ENCODE data around the gene COL20A1. TPM values are rescaled to one million over a fixed set of nuclear protein-coding genes. Genes with fewer than 3 reads are reported as not detected.
"Not testable (repeated sequence)": the region's sequence is repeated elsewhere in the genome, so short reads cannot be mapped to it uniquely, and the experiment has no call there.

The COL20A1 gene
- total RNA-seq, 4 donors from 2014 or later, result 0.97 to 1.2 TPM; not detected in 2

DNA sequence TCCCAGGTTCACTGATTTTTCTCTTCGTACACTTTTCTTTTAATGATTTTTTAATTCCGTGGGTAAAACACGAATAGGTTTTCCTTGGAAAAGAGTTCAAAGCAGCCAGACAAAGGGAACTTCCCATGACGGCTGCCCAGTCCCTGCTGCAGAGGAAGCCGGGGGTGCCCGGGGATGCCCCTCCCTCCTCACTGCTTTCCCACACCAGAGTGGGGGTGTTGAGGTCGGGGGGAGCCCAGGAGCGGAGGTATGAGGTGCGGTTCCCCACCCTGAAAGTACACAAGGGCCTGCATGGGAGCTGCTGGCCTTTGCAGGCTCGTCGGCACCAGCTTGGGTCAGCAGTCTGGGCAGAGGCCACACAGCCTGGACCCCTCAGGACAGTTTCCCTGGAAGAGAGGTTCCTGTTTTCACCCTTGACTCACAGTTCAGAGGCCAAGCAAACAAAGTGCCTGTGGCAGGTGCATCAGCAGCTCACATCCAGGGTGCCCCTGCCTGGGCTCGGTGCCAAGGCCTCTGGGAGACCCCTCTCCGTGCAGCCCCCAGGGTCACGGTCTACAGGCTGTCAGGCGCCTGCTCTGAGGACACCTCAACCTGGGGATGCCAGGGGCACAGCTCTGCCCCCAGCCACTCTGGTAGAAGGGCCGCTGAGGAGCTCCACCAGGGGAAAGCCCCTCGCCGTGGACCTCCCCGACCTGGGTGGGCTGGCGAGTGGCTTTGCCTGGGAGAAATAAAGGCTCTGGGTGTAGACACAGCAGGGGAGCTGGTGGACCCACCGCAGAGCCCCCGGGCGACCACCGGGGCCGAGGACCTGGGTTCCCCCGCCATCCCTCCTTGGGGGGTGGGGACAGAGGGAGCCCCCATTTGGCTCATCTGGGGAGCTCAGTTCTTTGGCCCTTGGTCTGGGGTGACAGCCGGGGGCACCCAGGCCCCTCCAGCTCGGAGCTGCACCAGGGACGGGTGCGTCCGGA is 83.6 kb downstream of the COL20A1 start:
- no peak overlapping the region for H3K27ac ChIP-seq
- H3K27me3 ChIP-seq, result no peaks in the 10 kb centered on the region
- no peaks in the 10 kb centered on the region for H3K36me3 ChIP-seq
- H3K9me3 ChIP-seq, result no peaks in the 10 kb centered on the region
- TF ChIP-seq, protein P1, sequence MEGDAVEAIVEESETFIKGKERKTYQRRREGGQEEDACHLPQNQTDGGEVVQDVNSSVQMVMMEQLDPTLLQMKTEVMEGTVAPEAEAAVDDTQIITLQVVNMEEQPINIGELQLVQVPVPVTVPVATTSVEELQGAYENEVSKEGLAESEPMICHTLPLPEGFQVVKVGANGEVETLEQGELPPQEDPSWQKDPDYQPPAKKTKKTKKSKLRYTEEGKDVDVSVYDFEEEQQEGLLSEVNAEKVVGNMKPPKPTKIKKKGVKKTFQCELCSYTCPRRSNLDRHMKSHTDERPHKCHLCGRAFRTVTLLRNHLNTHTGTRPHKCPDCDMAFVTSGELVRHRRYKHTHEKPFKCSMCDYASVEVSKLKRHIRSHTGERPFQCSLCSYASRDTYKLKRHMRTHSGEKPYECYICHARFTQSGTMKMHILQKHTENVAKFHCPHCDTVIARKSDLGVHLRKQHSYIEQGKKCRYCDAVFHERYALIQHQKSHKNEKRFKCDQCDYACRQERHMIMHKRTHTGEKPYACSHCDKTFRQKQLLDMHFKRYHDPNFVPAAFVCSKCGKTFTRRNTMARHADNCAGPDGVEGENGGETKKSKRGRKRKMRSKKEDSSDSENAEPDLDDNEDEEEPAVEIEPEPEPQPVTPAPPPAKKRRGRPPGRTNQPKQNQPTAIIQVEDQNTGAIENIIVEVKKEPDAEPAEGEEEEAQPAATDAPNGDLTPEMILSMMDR (IDR thresholded peaks at IDR 0.05), result no peak
- no peak for TF ChIP-seq POLR2A (IDR thresholded peaks at IDR 0.05)
- DNase-seq, result no peak
- H3K4me1 ChIP-seq, result no peaks in the 10 kb centered on the region
- no peak overlapping the region for H3K4me3 ChIP-seq
- intact Hi-C loops (cut with DNase I; ENCODE audit: low total_unique reads), result no loop called here

DNA sequence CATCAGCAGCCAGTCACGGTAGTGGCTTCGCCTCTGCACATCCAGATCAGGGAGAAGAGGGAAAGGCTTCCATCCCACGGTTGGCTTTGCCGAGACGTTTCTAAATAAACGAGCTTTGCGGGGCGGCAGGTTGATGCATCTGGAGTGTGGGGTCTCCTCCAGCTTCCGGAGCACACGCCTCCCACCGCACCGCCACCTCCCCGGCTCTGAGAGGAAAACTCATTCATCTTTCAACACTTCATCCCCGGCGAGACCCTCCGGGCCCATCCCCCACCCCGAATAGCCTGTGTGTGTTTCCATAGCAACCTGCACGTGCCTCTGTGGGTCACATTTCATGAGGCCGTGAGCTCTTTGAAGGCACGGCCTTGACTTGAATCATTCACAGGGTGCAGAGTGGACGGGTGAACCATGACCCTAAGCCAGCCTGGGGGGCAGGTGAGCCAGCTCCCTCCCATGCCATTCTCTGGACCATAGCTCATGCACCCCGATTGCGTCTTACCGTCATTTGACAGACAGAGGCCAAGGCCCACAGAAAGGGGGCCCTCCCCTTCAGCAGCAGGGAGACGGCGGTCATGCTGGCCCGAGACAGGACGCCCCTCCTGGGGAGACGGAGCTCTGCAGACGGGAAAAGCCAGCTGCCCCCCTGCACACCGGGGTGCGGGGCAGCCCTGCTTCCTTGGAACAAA is 84.4 kb downstream of the COL20A1 start:
- DNase-seq, result no peak
- intact Hi-C loops (cut with DNase I; ENCODE audit: low total_unique reads), result no loop called here
- Histone ChIP-seq H3K36me3 (no peaks in the 10 kb centered on the region), H3K27ac (no peak overlapping the region), H3K9me3 (no peaks in the 10 kb centered on the region), H3K4me1 (no peaks in the 10 kb centered on the region), H3K27me3 (peaks cover 0 to 3% of the 10 kb centered on the region in 2 donors), H3K4me3 (no peak overlapping the region)
- TF ChIP-seq, protein P1 (IDR thresholded peaks at IDR 0.05), result no peak
- TF ChIP-seq POLR2A (IDR thresholded peaks at IDR 0.05), result no peak

DNA sequence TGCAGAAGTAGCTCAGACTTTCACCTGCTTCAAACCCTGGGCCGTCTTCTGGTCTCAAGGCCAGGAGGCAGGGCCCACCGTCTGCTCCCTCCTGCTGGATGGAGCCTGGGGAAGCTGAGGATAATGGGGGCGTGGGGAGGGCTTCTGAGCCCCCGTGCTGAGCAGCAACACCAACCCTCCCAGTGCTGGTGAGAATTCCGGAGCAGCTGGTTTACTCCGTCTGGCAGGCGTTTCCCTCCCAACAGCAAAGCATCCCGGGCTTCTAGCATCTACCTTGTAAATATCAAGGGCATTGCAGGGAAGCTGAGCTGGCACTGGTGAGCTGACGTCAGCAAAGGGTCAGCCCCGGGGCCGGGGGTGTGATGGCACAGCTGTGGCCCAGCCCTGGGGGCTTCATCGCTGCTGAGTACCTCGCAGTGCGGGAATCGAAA is 85.0 kb downstream of the COL20A1 start:
- H3K27ac ChIP-seq, result no peak overlapping the region
- intact Hi-C loops (cut with DNase I; ENCODE audit: low total_unique reads), result no loop called here
- H3K9me3 ChIP-seq, result no peaks in the 10 kb centered on the region
- H3K4me3 ChIP-seq, result no peak overlapping the region
- TF ChIP-seq, protein P1 (IDR thresholded peaks at IDR 0.05), result no peak
- TF ChIP-seq POLR2A (IDR thresholded peaks at IDR 0.05), result no peak
- no peak for DNase-seq
- H3K27me3 ChIP-seq, result peaks cover 0 to 5% of the 10 kb centered on the region in 2 donors
- no peaks in the 10 kb centered on the region for H3K4me1 ChIP-seq
- H3K36me3 ChIP-seq, result no peaks in the 10 kb centered on the region

DNA sequence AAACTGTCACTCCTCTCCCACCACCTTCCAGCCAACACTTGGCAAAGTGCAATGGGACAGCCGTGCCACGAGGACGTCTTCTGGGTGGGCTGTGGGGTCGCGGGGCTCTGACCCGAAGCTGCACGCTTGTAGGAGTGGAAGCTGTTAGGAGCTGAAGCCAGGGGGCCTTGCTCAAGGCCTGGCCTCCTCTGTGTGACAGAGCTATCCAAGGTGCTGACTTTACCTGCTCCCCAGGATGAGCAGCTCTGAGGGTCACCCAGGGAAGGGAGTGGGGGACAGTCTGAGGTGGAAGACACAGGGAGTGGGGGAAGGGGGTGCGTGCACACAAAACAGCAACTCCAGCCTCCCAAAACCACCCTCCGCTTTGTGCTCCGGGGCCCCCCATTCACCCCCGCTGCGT is 85.6 kb downstream of the COL20A1 start:
- Histone ChIP-seq H3K9me3 (no peaks in the 10 kb centered on the region), H3K27ac (no peak overlapping the region), H3K4me3 (no peak overlapping the region), H3K27me3 (peaks cover 0 to 5% of the 10 kb centered on the region in 2 donors), H3K36me3 (no peaks in the 10 kb centered on the region), H3K4me1 (no peaks in the 10 kb centered on the region)
- DNase-seq, result no peak
- no peak for TF ChIP-seq POLR2A (IDR thresholded peaks at IDR 0.05)
- TF ChIP-seq, protein P1 (IDR thresholded peaks at IDR 0.05), result no peak
- intact Hi-C loops (cut with DNase I; ENCODE audit: low total_unique reads), result no loop called here

DNA sequence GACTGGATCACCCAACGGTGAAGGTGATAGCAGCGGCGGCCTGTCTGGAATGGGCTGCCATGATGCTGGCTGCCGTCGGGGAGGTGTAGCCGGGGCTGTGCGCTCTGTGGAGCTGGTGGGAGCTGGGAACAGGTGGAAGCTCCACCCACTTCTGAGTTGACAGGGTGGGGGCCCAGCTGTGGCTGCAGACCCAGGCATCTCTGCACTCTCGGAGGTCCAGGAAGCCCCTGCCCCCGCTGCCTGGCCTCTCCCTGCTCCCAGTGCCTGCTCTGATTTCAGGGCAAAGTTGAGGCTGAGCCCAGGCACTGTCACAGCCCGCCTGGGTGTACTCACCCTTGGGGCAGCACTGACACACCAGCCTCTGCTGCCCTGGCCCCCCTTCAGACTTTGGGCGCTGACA is 86.3 kb downstream of the COL20A1 start:
- Histone ChIP-seq H3K4me3 (no peak overlapping the region), H3K4me1 (no peaks in the 10 kb centered on the region), H3K27ac (no peak overlapping the region), H3K36me3 (no peaks in the 10 kb centered on the region), H3K27me3 (peaks cover 0 to 5% of the 10 kb centered on the region in 2 donors), H3K9me3 (no peaks in the 10 kb centered on the region)
- TF ChIP-seq, protein P1 (IDR thresholded peaks at IDR 0.05), result no peak
- TF ChIP-seq POLR2A (IDR thresholded peaks at IDR 0.05), result no peak
- no peak for DNase-seq
- intact Hi-C loops (cut with DNase I; ENCODE audit: low total_unique reads), result no loop called here

DNA sequence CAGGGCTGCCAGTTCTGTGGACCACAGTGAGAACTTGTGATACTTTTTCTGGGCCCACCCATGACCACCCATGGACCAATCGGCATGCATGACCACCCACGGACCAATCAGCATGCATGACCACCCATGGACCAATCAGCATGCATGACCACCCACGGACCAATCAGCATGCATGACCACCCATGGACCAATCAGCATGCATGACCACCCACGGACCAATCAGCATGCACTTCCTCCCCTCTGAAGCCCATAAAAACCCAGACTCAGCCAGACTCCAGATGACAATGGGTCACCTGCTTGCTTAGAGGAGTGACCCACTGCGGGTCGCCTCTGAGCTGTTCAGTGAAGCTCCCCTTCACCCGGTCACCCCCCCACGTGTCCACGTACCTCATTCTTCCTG is 86.9 kb downstream of the COL20A1 start:
- H3K27ac ChIP-seq; H3K4me3 ChIP-seq; H3K9me3 ChIP-seq; H3K27me3 ChIP-seq; DNase-seq; intact Hi-C loops (cut with DNase I; ENCODE audit: low total_unique reads); H3K36me3 ChIP-seq; H3K4me1 ChIP-seq: not testable (repeated sequence)

All from uterus (tissue), 4 donors.